ENCODE data around the gene CHI3L1.
A peak's percentile ranks its signal among the peaks of the same experiment; 100 is the strongest.

The CHI3L1 gene

GRCh38 chr1:203188686-203189232 lies 2.3 kb upstream of the CHI3L1 start:
- H3K4me3 ChIP-seq (replicated peaks; ENCODE audit: low read depth, low read length), result no peak overlapping the region
- DNase-seq (ENCODE audit: low read depth), result no peak
- TF ChIP-seq, protein P1, sequence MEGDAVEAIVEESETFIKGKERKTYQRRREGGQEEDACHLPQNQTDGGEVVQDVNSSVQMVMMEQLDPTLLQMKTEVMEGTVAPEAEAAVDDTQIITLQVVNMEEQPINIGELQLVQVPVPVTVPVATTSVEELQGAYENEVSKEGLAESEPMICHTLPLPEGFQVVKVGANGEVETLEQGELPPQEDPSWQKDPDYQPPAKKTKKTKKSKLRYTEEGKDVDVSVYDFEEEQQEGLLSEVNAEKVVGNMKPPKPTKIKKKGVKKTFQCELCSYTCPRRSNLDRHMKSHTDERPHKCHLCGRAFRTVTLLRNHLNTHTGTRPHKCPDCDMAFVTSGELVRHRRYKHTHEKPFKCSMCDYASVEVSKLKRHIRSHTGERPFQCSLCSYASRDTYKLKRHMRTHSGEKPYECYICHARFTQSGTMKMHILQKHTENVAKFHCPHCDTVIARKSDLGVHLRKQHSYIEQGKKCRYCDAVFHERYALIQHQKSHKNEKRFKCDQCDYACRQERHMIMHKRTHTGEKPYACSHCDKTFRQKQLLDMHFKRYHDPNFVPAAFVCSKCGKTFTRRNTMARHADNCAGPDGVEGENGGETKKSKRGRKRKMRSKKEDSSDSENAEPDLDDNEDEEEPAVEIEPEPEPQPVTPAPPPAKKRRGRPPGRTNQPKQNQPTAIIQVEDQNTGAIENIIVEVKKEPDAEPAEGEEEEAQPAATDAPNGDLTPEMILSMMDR (IDR thresholded peaks at IDR 0.05; ENCODE audit: low read length, missing control alignments), result no peak

GRCh38 chr1:203187689-203188264 lies 1.3 kb upstream of the CHI3L1 start:
- H3K4me3 ChIP-seq (replicated peaks; ENCODE audit: low read depth, low read length), result no peak overlapping the region
- no peak for DNase-seq (ENCODE audit: low read depth)
- TF ChIP-seq, protein P1 (IDR thresholded peaks at IDR 0.05; ENCODE audit: low read length, missing control alignments), result no peak

DNA sequence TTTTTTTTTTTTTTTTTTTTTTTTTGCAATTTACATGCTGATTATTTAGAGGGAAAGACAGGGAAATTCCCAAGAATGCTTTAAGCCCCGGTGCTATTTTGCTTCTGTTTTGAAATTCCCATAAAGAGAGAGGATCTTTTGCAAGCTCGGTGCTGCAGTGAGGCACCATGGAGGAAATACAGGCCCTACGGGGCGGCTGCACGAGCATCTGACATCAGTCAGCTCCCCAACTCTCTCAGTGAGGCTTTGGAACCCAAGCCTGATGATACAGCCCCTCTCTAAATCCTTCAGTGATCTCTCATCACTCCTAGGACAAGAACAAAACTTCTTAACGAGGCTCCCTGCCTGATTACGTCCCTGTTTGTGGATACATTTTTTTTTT lies 791 bp upstream of the CHI3L1 start:
- no peak for DNase-seq (ENCODE audit: low read depth)
- H3K4me3 ChIP-seq (replicated peaks; ENCODE audit: low read depth, low read length), result no peak overlapping the region
- TF ChIP-seq, protein P1 (IDR thresholded peaks at IDR 0.05; ENCODE audit: low read length, missing control alignments), result no peak

- peak overlapping the region; percentile 34 for H3K4me3 ChIP-seq (replicated peaks; ENCODE audit: low read depth, low read length)
- TF ChIP-seq, protein P1 (IDR thresholded peaks at IDR 0.05; ENCODE audit: low read length, missing control alignments), result no peak
- DNase-seq (ENCODE audit: low read depth), result no peak
Observed at GRCh38 chr1:203186091-203186445, 436 bp downstream of the CHI3L1 start.

DNA sequence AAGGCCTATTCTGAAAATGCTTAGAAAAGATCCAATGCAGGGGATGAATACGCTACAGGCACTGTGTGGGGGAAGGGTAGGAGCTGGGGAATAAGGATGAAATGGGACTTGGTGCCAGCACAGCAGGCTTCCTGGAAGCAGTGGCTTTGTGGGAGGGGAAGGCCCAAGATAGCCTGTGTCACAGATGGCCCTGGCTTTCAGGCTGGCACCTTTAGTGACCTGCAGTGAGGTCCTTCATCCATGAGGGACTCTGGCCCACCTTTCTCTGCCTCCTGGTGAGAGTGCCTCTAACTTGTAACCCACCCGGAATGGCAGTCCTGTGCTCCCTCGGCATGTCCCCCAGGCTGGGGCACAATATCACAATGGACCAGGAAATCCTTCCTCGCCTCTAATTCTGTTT lies 919 bp downstream of the CHI3L1 start:
- no peak for DNase-seq (ENCODE audit: low read depth)
- peak overlapping the region; percentile 34 for H3K4me3 ChIP-seq (replicated peaks; ENCODE audit: low read depth, low read length)
- TF ChIP-seq, protein P1 (IDR thresholded peaks at IDR 0.05; ENCODE audit: low read length, missing control alignments), result no peak

GRCh38 chr1:203185061-203185461 lies 1.4 kb downstream of the CHI3L1 start:
- H3K4me3 ChIP-seq (replicated peaks; ENCODE audit: low read depth, low read length), result peak overlapping the region; percentile 34
- TF ChIP-seq, protein P1 (IDR thresholded peaks at IDR 0.05; ENCODE audit: low read length, missing control alignments), result no peak
- no peak for DNase-seq (ENCODE audit: low read depth)

- H3K4me3 ChIP-seq (replicated peaks; ENCODE audit: low read depth, low read length), result peak overlapping the region; percentile 3
- TF ChIP-seq, protein P1 (IDR thresholded peaks at IDR 0.05; ENCODE audit: low read length, missing control alignments), result no peak
- no peak for DNase-seq (ENCODE audit: low read depth)
Observed at GRCh38 chr1:203184467-203184866, 2.0 kb downstream of the CHI3L1 start.
